WTC11 (cell line): ENCODE results near the gene SLC24A3.

ENCODE experiments used
- ESRRA ChIP-seq: sonication (generic); formaldehyde crosslinking; IDR thresholded peaks from 2 replicates; pipeline ENCODE4 v1.8.1; 2022; ENCODE audit warnings: mild to moderate bottlenecking, missing genetic modification reagents, borderline replicate concordance
- NR2C2 ChIP-seq: sonication (generic); formaldehyde crosslinking; IDR thresholded peaks from 2 replicates; pipeline ENCODE4 v1.8.0; 2022; ENCODE audit warnings: mild to moderate bottlenecking, missing genetic modification reagents
- TCF7 ChIP-seq: sonication (generic); formaldehyde crosslinking; IDR thresholded peaks from 2 replicates; pipeline ENCODE4 v1.8.0; 2022; ENCODE audit warnings: mild to moderate bottlenecking, low read depth, missing genetic modification reagents, moderate library complexity
- ZNF263 ChIP-seq: sonication (generic); formaldehyde crosslinking; IDR thresholded peaks from 2 replicates; pipeline ENCODE4 v1.8.1; 2022; ENCODE audit warnings: low read depth, mild to moderate bottlenecking, moderate library complexity, missing genetic modification reagents
- ZNF281 ChIP-seq: sonication (generic); formaldehyde crosslinking; IDR thresholded peaks from 2 replicates; pipeline ENCODE4 v1.8.0; 2023; ENCODE audit warnings: mild to moderate bottlenecking, missing genetic modification reagents
- TF ChIP-seq, protein P1 (sequence below): sonication (generic); formaldehyde crosslinking; IDR thresholded peaks from 2 replicates; pipeline ENCODE4 v1.8.1; 2023; ENCODE audit warnings: mild to moderate bottlenecking, moderate library complexity, missing genetic modification reagents
- TF ChIP-seq, protein P2 (sequence below): fragments of 200-600 bp; IDR thresholded peaks from 2 replicates; pipeline ENCODE4 v1.8.0; 2022; ENCODE audit warnings: antibody characterized with exemption
- TF ChIP-seq, protein P3 (sequence below): sonication (generic); formaldehyde crosslinking; conservative IDR thresholded peaks from 2 replicates; pipeline ENCODE4 v1.8.1; 2022; ENCODE audit warnings: mild to moderate bottlenecking, missing genetic modification reagents

DNA sequence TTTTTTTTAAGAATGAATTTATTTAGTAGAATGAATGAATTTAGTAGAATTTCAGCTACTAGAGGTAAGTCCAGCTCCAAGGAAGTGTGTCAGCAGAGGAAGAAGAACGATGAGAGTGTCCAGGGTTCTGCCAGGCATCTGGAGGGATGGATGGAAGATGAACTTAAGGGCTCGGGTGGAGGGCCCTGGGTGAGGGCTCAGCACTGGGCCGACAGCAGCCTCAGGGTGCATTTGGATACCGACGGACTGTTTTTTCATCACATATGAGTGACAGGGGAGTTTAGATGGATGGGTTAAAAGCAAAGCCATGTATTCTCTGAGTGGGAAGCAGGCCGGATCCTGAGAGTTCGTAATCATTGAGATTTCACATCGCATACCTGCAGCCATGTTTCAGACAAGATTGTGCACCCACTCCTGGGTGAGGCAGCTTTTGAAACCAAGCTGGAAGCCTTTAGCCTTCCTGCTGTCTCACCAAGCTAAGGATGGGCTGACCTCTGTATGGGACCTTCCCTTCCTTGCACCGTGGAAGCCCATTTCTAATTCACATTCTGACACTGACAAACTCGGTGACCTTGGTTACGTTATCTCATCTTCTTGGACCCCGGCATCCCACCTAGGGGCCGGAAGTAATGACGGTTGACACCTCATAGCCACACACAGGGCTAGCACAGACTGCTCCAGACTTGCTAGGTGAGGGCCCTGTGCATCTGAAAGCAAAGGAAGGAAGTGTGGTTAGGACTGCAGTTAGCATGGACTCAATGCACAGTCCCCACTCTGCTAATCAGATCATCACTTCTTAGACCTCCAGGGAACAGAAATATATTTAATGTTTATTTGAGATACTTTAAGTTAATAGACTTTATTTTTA is 228.5 kb downstream of the SLC24A3 start:
- TF ChIP-seq ZNF281 (CRISPR knock-in tag) (no peak), ZNF263 (CRISPR knock-in tag) (no peak), NR2C2 (CRISPR knock-in tag) (no peak), ESRRA (no peak), TCF7 (no peak)
- TF ChIP-seq, protein P1, sequence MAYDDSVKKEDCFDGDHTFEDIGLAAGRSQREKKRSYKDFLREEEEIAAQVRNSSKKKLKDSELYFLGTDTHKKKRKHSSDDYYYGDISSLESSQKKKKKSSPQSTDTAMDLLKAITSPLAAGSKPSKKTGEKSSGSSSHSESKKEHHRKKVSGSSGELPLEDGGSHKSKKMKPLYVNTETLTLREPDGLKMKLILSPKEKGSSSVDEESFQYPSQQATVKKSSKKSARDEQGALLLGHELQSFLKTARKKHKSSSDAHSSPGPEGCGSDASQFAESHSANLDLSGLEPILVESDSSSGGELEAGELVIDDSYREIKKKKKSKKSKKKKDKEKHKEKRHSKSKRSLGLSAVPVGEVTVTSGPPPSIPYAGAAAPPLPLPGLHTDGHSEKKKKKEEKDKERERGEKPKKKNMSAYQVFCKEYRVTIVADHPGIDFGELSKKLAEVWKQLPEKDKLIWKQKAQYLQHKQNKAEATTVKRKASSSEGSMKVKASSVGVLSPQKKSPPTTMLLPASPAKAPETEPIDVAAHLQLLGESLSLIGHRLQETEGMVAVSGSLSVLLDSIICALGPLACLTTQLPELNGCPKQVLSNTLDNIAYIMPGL (CRISPR knock-in tag): no peak
- TF ChIP-seq, protein P2, sequence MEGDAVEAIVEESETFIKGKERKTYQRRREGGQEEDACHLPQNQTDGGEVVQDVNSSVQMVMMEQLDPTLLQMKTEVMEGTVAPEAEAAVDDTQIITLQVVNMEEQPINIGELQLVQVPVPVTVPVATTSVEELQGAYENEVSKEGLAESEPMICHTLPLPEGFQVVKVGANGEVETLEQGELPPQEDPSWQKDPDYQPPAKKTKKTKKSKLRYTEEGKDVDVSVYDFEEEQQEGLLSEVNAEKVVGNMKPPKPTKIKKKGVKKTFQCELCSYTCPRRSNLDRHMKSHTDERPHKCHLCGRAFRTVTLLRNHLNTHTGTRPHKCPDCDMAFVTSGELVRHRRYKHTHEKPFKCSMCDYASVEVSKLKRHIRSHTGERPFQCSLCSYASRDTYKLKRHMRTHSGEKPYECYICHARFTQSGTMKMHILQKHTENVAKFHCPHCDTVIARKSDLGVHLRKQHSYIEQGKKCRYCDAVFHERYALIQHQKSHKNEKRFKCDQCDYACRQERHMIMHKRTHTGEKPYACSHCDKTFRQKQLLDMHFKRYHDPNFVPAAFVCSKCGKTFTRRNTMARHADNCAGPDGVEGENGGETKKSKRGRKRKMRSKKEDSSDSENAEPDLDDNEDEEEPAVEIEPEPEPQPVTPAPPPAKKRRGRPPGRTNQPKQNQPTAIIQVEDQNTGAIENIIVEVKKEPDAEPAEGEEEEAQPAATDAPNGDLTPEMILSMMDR: no peak
- TF ChIP-seq, protein P3, sequence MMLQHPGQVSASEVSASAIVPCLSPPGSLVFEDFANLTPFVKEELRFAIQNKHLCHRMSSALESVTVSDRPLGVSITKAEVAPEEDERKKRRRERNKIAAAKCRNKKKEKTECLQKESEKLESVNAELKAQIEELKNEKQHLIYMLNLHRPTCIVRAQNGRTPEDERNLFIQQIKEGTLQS (CRISPR knock-in tag): no peak
